HG03025 (cell line): ENCODE results near the gene KCNMB2.

Experiments used
- ATAC-seq: cut with Tn5 transposase; IDR thresholded peaks from one replicate; pipeline ENCODE4 v1.9.1; 2021; ENCODE audit warnings: mild to moderate bottlenecking, moderate library complexity; ENCODE audit not compliant: unreplicated experiment, low FRiP score

The KCNMB2 gene

GRCh38 chr3:178685591-178685906, 149.3 kb downstream of the KCNMB2 start:
- ATAC-seq, result no peak

GRCh38 chr3:178686826-178687225, 150.6 kb downstream of the KCNMB2 start:
- no peak for ATAC-seq

GRCh38 chr3:178690571-178690970, 154.3 kb downstream of the KCNMB2 start:
- no peak for ATAC-seq

- no peak for ATAC-seq
These were observed 163.1 kb downstream of the KCNMB2 start for GRCh38 chr3:178699364-178699763.

- no peak for ATAC-seq
These were observed 163.6 kb downstream of the KCNMB2 start for GRCh38 chr3:178699810-178700209.

- ATAC-seq, result no peak
These were observed 167.2 kb downstream of the KCNMB2 start for GRCh38 chr3:178703268-178703975.

GRCh38 chr3:178705925-178706324, 169.7 kb downstream of the KCNMB2 start:
- ATAC-seq, result no peak

- ATAC-seq, result no peak
These were observed 170.2 kb downstream of the KCNMB2 start for GRCh38 chr3:178706411-178706810.

GRCh38 chr3:178707311-178708031, 171.2 kb downstream of the KCNMB2 start:
- ATAC-seq, result no peak

GRCh38 chr3:178709051-178709450, 172.8 kb downstream of the KCNMB2 start:
- ATAC-seq, result no peak

- no peak for ATAC-seq
These were observed 175.5 kb downstream of the KCNMB2 start for GRCh38 chr3:178711753-178712152.

- no peak for ATAC-seq
These were observed 176.0 kb downstream of the KCNMB2 start for GRCh38 chr3:178712247-178712646.

- ATAC-seq, result no peak
These were observed 178.9 kb downstream of the KCNMB2 start for GRCh38 chr3:178714925-178715832.

GRCh38 chr3:178718995-178719635, 182.9 kb downstream of the KCNMB2 start:
- no peak for ATAC-seq

- no peak for ATAC-seq
These were observed 196.6 kb downstream of the KCNMB2 start for GRCh38 chr3:178732824-178733223.

- ATAC-seq, result no peak
These were observed 198.9 kb downstream of the KCNMB2 start for GRCh38 chr3:178735032-178735674.

GRCh38 chr3:178736300-178736699, 200.1 kb downstream of the KCNMB2 start:
- no peak for ATAC-seq

GRCh38 chr3:178739720-178740119, 203.5 kb downstream of the KCNMB2 start:
- no peak for ATAC-seq

- no peak for ATAC-seq
These were observed 204.8 kb downstream of the KCNMB2 start for GRCh38 chr3:178741020-178741419.

GRCh38 chr3:178743297-178743696, 207.1 kb downstream of the KCNMB2 start:
- ATAC-seq, result no peak
